ENCODE results near the gene ZNF91.
"Not testable (repeated sequence)": the region's sequence is repeated elsewhere in the genome, so short reads cannot be mapped to it uniquely, and the experiment has no call there.

The ZNF91 gene

GRCh38 chr19:23394511-23394910 is 760 bp downstream of the ZNF91 start:
- DNase-seq: peak; percentile 14

GRCh38 chr19:23393121-23393520 is 2.1 kb downstream of the ZNF91 start:
- DNase-seq: no peak

GRCh38 chr19:23391236-23391635 is 4.0 kb downstream of the ZNF91 start:
- no peak for DNase-seq

GRCh38 chr19:23385404-23385803 is 9.9 kb downstream of the ZNF91 start:
- DNase-seq: no peak

GRCh38 chr19:23384858-23385257 is 10.4 kb downstream of the ZNF91 start:
- no peak for DNase-seq

- no peak for DNase-seq
Measured at GRCh38 chr19:23384166-23384565, 11.1 kb downstream of the ZNF91 start.

- DNase-seq: no peak
Measured at GRCh38 chr19:23382955-23383354, 12.3 kb downstream of the ZNF91 start.

- DNase-seq: no peak
Measured at GRCh38 chr19:23381114-23381513, 14.2 kb downstream of the ZNF91 start.

- DNase-seq: not testable (repeated sequence)
Measured at GRCh38 chr19:23379671-23380070, 15.6 kb downstream of the ZNF91 start.

GRCh38 chr19:23378948-23379347 is 16.3 kb downstream of the ZNF91 start:
- DNase-seq: no peak

- DNase-seq: no peak
Measured at GRCh38 chr19:23377276-23377675, 18.0 kb downstream of the ZNF91 start.

- DNase-seq: no peak
Measured at GRCh38 chr19:23366437-23366836, 28.8 kb downstream of the ZNF91 start.

GRCh38 chr19:23366031-23366430 is 29.2 kb downstream of the ZNF91 start:
- DNase-seq: not testable (repeated sequence)

GRCh38 chr19:23365222-23365621 is 30.0 kb downstream of the ZNF91 start:
- no peak for DNase-seq

- not testable (repeated sequence) for DNase-seq
Measured at GRCh38 chr19:23361843-23362242, 33.4 kb downstream of the ZNF91 start.

GRCh38 chr19:23351806-23352205 is 43.5 kb downstream of the ZNF91 start:
- DNase-seq: no peak

GRCh38 chr19:23346696-23347095 is 48.6 kb downstream of the ZNF91 start:
- no peak for DNase-seq

GRCh38 chr19:23345838-23346237 is 49.4 kb downstream of the ZNF91 start:
- no peak for DNase-seq

- DNase-seq: no peak
Measured at GRCh38 chr19:23343434-23344010, 51.7 kb downstream of the ZNF91 start.

- DNase-seq: no peak
Measured at GRCh38 chr19:23328211-23328610, 67.1 kb downstream of the ZNF91 start.

- no peak for DNase-seq
Measured at GRCh38 chr19:23321953-23322549, 73.2 kb downstream of the ZNF91 start.

- DNase-seq: not testable (repeated sequence)
Measured at GRCh38 chr19:23321403-23321802, 73.9 kb downstream of the ZNF91 start.

GRCh38 chr19:23319571-23319970 is 75.7 kb downstream of the ZNF91 start:
- not testable (repeated sequence) for DNase-seq

GRCh38 chr19:23318941-23319340 is 76.3 kb downstream of the ZNF91 start:
- not testable (repeated sequence) for DNase-seq

GRCh38 chr19:23318143-23318542 is 77.1 kb downstream of the ZNF91 start:
- no peak for DNase-seq

Data from kidney glomerular epithelial cell (primary cell).